GM12892 (cell line): ENCODE measurements around the gene SLC38A6.

ENCODE experiments used
- POLR2A ChIP-seq: IDR thresholded peaks from 2 replicates; pipeline ENCODE4 v1.6.1; 2011; ENCODE audit warnings: low read depth, low read length, control low read depth
- POLR2AphosphoS5 ChIP-seq: IDR thresholded peaks from 2 replicates; pipeline ENCODE4 v1.6.1; 2011; ENCODE audit warnings: low read depth, low read length, control low read depth

- no peak for TF ChIP-seq POLR2A
- TF ChIP-seq POLR2AphosphoS5: no peak
Observed at GRCh38 chr14:61088081-61088480, 107.0 kb downstream of the SLC38A6 start.
